PC-9 (cell line): ENCODE measurements around the gene MLYCD.

Experiments
- EZH2 ChIP-seq: fragments of 200-600 bp; sonication (generic); IDR thresholded peaks from 2 replicates; pipeline ENCODE4 v1.8.0; 2017; ENCODE audit warnings: antibody characterized with exemption, low read depth
- TF ChIP-seq, protein P1 (sequence below): fragments of 200-600 bp; sonication (generic); conservative IDR thresholded peaks from 2 replicates; pipeline ENCODE4 v1.6.1; 2017; ENCODE audit warnings: mixed run types, antibody characterized with exemption, mild to moderate bottlenecking, moderate library complexity

GRCh38 chr16:83940630-83941378, 41.9 kb downstream of the MLYCD start:
- TF ChIP-seq, protein P1, sequence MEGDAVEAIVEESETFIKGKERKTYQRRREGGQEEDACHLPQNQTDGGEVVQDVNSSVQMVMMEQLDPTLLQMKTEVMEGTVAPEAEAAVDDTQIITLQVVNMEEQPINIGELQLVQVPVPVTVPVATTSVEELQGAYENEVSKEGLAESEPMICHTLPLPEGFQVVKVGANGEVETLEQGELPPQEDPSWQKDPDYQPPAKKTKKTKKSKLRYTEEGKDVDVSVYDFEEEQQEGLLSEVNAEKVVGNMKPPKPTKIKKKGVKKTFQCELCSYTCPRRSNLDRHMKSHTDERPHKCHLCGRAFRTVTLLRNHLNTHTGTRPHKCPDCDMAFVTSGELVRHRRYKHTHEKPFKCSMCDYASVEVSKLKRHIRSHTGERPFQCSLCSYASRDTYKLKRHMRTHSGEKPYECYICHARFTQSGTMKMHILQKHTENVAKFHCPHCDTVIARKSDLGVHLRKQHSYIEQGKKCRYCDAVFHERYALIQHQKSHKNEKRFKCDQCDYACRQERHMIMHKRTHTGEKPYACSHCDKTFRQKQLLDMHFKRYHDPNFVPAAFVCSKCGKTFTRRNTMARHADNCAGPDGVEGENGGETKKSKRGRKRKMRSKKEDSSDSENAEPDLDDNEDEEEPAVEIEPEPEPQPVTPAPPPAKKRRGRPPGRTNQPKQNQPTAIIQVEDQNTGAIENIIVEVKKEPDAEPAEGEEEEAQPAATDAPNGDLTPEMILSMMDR, result no peak
- TF ChIP-seq EZH2, result no peak
